ENCODE measurements around the gene KCNIP3. TPM values are rescaled to one million over a fixed set of nuclear protein-coding genes. Genes with fewer than 3 reads are reported as not detected.

Gene KCNIP3
- total RNA-seq, 2 experiments from 2014 or later, result 0.52 TPM; not detected in 1

DNA sequence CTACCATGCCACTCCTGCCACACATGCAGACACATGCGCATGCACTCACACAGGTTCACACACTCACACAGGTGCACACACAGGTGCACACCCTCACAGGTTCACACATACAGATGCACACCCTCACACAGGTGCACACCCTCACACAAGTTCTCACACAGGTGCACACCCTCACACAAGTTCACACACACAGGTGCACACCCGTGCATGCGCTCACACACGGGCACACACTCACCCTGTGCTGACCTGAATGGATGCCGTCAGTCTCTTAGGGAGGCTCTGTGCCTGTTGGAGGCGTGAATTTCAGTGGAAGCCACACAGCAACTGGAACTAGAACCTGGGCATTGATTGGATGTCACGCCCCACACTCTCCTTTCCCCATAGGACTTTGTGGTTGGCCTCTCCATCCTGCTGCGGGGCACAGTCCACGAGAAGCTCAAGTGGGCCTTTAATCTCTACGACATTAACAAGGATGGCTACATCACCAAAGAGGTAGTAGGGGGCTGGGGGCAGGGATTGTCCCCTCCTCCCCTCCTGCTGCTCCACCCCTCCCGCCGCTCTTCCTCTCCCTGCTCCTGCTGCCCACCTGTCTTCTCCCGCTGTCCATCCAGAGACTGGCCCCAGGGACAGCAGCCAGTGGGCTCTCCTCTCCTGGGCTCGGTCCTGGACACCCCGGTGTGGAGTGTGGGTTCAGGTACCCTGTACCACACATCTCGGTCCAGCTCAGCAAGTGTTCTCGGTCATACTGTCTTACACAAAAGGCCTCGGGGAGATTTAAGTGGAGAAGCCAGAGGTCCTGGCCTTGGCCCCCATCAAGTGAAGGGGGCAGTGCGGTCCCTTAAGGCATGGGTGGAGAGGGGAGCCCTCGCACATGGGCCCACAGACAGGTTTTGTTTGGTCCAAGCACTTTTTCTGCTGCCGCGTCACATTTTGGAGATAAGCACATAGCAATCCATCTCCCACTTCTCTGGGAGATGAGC lies 84.4 kb downstream of the KCNIP3 start:
- intact Hi-C loops (cut with DNase I, micrococcal nuclease), result no loop called here
- Mint-ChIP-seq H3K9me3 (no peaks in the 10 kb centered on the region), H3K4me3 (no peak overlapping the region), H3K36me3 (ENCODE audit: low read depth) (no peaks in the 10 kb centered on the region), H3K4me1 (ENCODE audit: low read depth) (no peaks in the 10 kb centered on the region), H3K27ac (no peak overlapping the region), H3K27me3 (peaks cover 4% of the 10 kb centered on the region)
- Histone ChIP-seq H3K4me1 (ENCODE audit: insufficient read depth, low read length) (no peaks in the 10 kb centered on the region), H3K4me3 (ENCODE audit: low read length) (no peak overlapping the region), H3K9me3 (ENCODE audit: control insufficient read depth in 1 of 2, insufficient read depth in 1 of 2, low read length in 2 of 2) (no peaks in the 10 kb centered on the region), H3K27ac (ENCODE audit: low read depth in 1 of 2, low read length in 2 of 2) (no peak overlapping the region), H3K36me3 (ENCODE audit: insufficient read depth, low read length) (no peaks in the 10 kb centered on the region), H3K27me3 (ENCODE audit: control insufficient read depth in 1 of 2, insufficient read depth in 2 of 2, low read length in 2 of 2) (peaks cover 0 to 3% of the 10 kb centered on the region in 2 experiments)
- ATAC-seq (ENCODE audit: poor library complexity) (no peak), DNase-seq (no peak)
- POLR2A ChIA-PET, result no interaction called here
- TF ChIP-seq, protein P1, sequence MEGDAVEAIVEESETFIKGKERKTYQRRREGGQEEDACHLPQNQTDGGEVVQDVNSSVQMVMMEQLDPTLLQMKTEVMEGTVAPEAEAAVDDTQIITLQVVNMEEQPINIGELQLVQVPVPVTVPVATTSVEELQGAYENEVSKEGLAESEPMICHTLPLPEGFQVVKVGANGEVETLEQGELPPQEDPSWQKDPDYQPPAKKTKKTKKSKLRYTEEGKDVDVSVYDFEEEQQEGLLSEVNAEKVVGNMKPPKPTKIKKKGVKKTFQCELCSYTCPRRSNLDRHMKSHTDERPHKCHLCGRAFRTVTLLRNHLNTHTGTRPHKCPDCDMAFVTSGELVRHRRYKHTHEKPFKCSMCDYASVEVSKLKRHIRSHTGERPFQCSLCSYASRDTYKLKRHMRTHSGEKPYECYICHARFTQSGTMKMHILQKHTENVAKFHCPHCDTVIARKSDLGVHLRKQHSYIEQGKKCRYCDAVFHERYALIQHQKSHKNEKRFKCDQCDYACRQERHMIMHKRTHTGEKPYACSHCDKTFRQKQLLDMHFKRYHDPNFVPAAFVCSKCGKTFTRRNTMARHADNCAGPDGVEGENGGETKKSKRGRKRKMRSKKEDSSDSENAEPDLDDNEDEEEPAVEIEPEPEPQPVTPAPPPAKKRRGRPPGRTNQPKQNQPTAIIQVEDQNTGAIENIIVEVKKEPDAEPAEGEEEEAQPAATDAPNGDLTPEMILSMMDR (IDR thresholded peaks at IDR 0.05), result no peak
- CTCF ChIA-PET, result no interaction called here

DNA sequence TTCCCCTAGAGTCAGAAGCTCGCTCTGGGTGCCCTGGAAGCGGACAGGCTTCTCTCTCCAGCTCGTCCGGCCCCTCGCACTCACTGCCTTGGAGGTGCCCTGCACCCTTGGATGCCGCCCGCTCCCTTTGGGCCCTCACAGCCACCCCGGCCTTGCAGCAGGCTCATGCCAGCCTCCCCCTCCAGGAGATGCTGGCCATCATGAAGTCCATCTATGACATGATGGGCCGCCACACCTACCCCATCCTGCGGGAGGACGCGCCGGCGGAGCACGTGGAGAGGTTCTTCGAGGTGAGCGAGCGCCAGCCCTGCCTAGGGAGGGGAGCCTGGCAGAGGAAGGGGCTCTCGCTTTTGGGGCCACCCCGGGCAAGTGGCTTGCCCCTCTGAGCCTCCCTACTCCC lies 85.0 kb downstream of the KCNIP3 start:
- no peaks in the 10 kb centered on the region for H3K36me3 Mint-ChIP-seq (ENCODE audit: low read depth)
- peaks cover 0 to 3% of the 10 kb centered on the region in 2 experiments for H3K27me3 ChIP-seq (ENCODE audit: control insufficient read depth in 1 of 2, insufficient read depth in 2 of 2, low read length in 2 of 2)
- H3K4me3 ChIP-seq (ENCODE audit: low read length), result no peak overlapping the region
- no peaks in the 10 kb centered on the region for H3K9me3 ChIP-seq (ENCODE audit: control insufficient read depth in 1 of 2, insufficient read depth in 1 of 2, low read length in 2 of 2)
- no peak overlapping the region for H3K27ac Mint-ChIP-seq
- H3K4me1 ChIP-seq (ENCODE audit: insufficient read depth, low read length), result no peaks in the 10 kb centered on the region
- intact Hi-C loops (cut with DNase I, micrococcal nuclease), result no loop called here
- TF ChIP-seq, protein P1 (IDR thresholded peaks at IDR 0.05), result no peak
- no peaks in the 10 kb centered on the region for H3K9me3 Mint-ChIP-seq
- H3K27ac ChIP-seq (ENCODE audit: low read depth in 1 of 2, low read length in 2 of 2), result no peak overlapping the region
- peaks cover 4% of the 10 kb centered on the region for H3K27me3 Mint-ChIP-seq
- H3K36me3 ChIP-seq (ENCODE audit: insufficient read depth, low read length), result no peaks in the 10 kb centered on the region
- no peak for ATAC-seq (ENCODE audit: poor library complexity)
- DNase-seq, result no peak
- ChIA-PET POLR2A (no interaction called here), CTCF (no interaction called here)
- H3K4me1 Mint-ChIP-seq (ENCODE audit: low read depth), result no peaks in the 10 kb centered on the region
- no peak overlapping the region for H3K4me3 Mint-ChIP-seq

DNA sequence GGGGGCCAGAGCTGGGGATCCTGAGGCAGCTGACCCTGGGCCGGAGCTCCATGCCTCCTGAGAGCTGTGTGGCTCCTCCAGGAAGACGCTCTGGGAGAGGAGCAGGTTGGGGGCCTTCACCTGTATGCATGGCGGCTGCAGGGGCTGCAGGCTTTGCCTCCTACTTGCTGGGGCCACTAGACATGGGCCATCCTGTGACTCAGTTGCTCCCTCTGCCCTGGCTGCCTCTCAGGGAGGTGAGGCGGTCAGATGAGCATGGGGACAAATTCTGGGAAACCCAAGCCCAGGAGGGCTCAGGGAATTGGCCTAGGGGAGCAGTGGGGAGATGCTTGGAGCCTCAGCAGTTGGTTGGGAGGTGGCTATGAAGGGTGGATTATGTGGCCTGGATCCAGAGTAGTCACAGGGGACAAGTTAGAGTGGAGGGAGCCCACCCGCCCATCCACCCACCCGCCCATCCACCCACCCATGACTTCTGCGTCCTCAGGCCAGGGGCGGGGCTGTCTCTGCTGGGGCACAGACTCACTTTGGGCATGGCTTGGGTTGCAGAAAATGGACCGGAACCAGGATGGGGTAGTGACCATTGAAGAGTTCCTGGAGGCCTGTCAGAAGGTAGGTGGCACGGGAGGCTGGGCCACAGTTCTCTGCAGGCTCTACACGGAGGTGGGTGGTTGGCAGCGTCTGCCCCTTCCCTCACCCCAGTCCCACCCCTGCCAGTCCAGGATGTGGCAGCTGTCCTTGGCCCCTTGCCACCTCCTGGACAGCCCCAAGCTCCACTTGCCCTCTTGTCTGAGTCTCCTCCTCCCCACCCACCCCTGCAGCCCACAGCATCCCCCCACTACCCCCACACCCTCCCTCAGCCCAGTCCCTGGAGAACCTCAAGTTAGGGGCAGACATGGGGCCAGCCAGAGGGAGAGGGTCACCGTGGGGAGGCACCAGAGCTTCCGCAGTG lies 85.8 kb downstream of the KCNIP3 start:
- Histone ChIP-seq H3K9me3 (ENCODE audit: control insufficient read depth in 1 of 2, insufficient read depth in 1 of 2, low read length in 2 of 2) (no peaks in the 10 kb centered on the region), H3K36me3 (ENCODE audit: insufficient read depth, low read length) (no peaks in the 10 kb centered on the region), H3K27me3 (ENCODE audit: control insufficient read depth in 1 of 2, insufficient read depth in 2 of 2, low read length in 2 of 2) (peaks cover 0 to 3% of the 10 kb centered on the region in 2 experiments), H3K4me3 (ENCODE audit: low read length) (no peak overlapping the region), H3K4me1 (ENCODE audit: insufficient read depth, low read length) (no peaks in the 10 kb centered on the region), H3K27ac (ENCODE audit: low read depth in 1 of 2, low read length in 2 of 2) (no peak overlapping the region)
- Mint-ChIP-seq H3K4me3 (no peak overlapping the region), H3K36me3 (ENCODE audit: low read depth) (no peaks in the 10 kb centered on the region), H3K27ac (no peak overlapping the region), H3K27me3 (peaks cover 8% of the 10 kb centered on the region), H3K4me1 (ENCODE audit: low read depth) (no peaks in the 10 kb centered on the region), H3K9me3 (no peaks in the 10 kb centered on the region)
- POLR2A ChIA-PET, result no interaction called here
- intact Hi-C loops (cut with DNase I, micrococcal nuclease), result no loop called here
- ATAC-seq (ENCODE audit: poor library complexity) (no peak), DNase-seq (no peak)
- TF ChIP-seq, protein P1 (IDR thresholded peaks at IDR 0.05), result no peak
- CTCF ChIA-PET, result no interaction called here

Measured in CD4-positive, alpha-beta T cell (primary cell).